DND-41 (cell line): ENCODE results near the gene SH3BP5.

Source experiments
- CTCF ChIP-seq: IDR thresholded peaks from 2 replicates; pipeline ENCODE4 v1.5.1; 2012; ENCODE audit warnings: borderline replicate concordance, low read length, moderate library complexity, mild to moderate bottlenecking; ENCODE audit not compliant: poor library complexity, severe bottlenecking; ENCODE audit errors: extremely low read depth
- EZH2 ChIP-seq: IDR thresholded peaks from 3 replicates; pipeline ENCODE4 v1.6.1; 2012; ENCODE audit warnings: borderline replicate concordance, low read depth, mild to moderate bottlenecking, moderate library complexity, low read length, inconsistent platforms; ENCODE audit not compliant: severe bottlenecking

DNA sequence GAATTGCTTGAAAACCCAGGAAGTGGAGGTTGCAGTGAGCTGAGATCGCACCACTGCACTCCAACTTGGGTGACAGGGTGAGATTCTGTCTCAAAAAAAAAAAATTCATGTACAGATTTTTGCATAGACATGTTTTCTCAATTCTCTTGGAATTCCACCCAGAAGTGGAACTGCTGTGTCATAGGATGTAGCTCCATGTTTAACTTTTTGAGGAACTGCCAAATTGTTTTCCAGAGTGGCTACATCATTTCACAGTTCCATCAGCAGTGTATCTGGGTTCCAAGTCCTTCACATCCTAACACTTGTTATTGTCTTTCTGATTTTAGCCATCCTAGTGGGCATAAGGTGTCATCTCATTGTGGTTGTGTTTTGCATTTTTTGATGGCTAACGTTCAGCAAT is 116.4 kb downstream of the SH3BP5 start:
- TF ChIP-seq CTCF, result no peak
- no peak for TF ChIP-seq EZH2
